ENCODE data around the gene ZDHHC1.

Gene ZDHHC1

DNA sequence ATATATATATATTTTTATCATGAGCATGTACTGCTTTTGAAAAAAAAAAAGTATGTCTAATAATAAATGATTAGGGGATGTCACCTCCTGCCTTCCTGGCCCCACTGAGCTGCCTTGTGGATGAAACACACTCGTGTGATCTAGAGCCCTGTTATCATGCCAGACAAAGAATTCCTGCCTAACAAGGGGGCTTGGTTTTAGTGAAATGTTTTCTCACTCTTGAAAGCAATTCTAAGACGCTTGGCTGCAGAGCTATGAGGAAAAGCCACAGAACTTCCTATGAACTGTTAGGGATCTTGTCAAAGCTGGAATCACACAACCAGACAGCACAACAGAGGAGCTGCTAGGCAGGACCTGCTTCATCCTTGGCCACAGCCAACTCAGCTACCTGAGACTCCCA is 4.0 kb downstream of the ZDHHC1 start:
- H3K27ac ChIP-seq = no peak overlapping the region
- H3K9me3 ChIP-seq (ENCODE audit: control insufficient read depth, low read length) = no peaks in the 10 kb centered on the region
- H3K36me3 ChIP-seq (ENCODE audit: control insufficient read depth, insufficient read depth, low read length) = no peaks in the 10 kb centered on the region
- no peaks in the 10 kb centered on the region for H3K27me3 ChIP-seq (ENCODE audit: control insufficient read depth, insufficient read depth, low read length)
- TF ChIP-seq CTCF (IDR thresholded peaks at IDR 0.05) = no peak
- H3K79me2 ChIP-seq = no peaks in the 10 kb centered on the region
- H3K4me2 ChIP-seq (ENCODE audit: low read length) = no peak overlapping the region
- H3K4me3 ChIP-seq (ENCODE audit: low read depth, low read length) = no peak overlapping the region
- no peak overlapping the region for H3K9ac ChIP-seq
- H2AFZ ChIP-seq = no peak overlapping the region
- H3K4me1 ChIP-seq = peaks cover 9% of the 10 kb centered on the region

DNA sequence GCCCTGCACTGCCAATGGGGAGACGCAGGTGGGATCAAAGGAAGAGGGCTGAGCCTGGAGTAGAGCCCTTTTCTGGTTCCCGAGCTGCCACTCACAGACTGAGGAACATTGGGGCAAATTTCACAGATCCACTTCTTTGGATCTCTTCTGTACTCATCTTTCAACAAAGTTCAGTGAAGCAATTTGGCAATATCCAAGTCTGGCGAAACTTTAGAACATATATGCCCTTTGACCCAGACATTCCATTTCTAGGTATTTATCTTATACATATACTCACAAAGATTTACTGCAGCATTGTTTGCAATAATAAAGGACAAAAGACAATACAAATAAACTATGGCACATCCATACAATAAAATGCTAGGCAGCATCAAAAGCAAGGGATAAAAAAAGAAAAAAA is 4.9 kb downstream of the ZDHHC1 start:
- Histone ChIP-seq H3K27ac (no peak overlapping the region), H2AFZ (no peak overlapping the region), H3K36me3 (ENCODE audit: control insufficient read depth, insufficient read depth, low read length) (no peaks in the 10 kb centered on the region), H3K9ac (no peak overlapping the region), H3K79me2 (no peaks in the 10 kb centered on the region), H3K4me3 (ENCODE audit: low read depth, low read length) (no peak overlapping the region), H3K27me3 (ENCODE audit: control insufficient read depth, insufficient read depth, low read length) (no peaks in the 10 kb centered on the region), H3K4me2 (ENCODE audit: low read length) (no peak overlapping the region), H3K9me3 (ENCODE audit: control insufficient read depth, low read length) (no peaks in the 10 kb centered on the region), H3K4me1 (no peaks in the 10 kb centered on the region)
- TF ChIP-seq CTCF (IDR thresholded peaks at IDR 0.05) = no peak

- H3K9ac ChIP-seq = no peak overlapping the region
- H3K9me3 ChIP-seq (ENCODE audit: control insufficient read depth, low read length) = no peaks in the 10 kb centered on the region
- no peaks in the 10 kb centered on the region for H3K36me3 ChIP-seq (ENCODE audit: control insufficient read depth, insufficient read depth, low read length)
- H3K27ac ChIP-seq = no peak overlapping the region
- no peaks in the 10 kb centered on the region for H3K27me3 ChIP-seq (ENCODE audit: control insufficient read depth, insufficient read depth, low read length)
- H2AFZ ChIP-seq = no peak overlapping the region
- H3K4me3 ChIP-seq (ENCODE audit: low read depth, low read length) = no peak overlapping the region
- H3K4me1 ChIP-seq = peaks cover 3% of the 10 kb centered on the region
- H3K4me2 ChIP-seq (ENCODE audit: low read length) = no peak overlapping the region
- H3K79me2 ChIP-seq = no peaks in the 10 kb centered on the region
- no peak for TF ChIP-seq CTCF (IDR thresholded peaks at IDR 0.05)
Observed at GRCh38 chr16:67409631-67410030, 6.6 kb downstream of the ZDHHC1 start.

DNA sequence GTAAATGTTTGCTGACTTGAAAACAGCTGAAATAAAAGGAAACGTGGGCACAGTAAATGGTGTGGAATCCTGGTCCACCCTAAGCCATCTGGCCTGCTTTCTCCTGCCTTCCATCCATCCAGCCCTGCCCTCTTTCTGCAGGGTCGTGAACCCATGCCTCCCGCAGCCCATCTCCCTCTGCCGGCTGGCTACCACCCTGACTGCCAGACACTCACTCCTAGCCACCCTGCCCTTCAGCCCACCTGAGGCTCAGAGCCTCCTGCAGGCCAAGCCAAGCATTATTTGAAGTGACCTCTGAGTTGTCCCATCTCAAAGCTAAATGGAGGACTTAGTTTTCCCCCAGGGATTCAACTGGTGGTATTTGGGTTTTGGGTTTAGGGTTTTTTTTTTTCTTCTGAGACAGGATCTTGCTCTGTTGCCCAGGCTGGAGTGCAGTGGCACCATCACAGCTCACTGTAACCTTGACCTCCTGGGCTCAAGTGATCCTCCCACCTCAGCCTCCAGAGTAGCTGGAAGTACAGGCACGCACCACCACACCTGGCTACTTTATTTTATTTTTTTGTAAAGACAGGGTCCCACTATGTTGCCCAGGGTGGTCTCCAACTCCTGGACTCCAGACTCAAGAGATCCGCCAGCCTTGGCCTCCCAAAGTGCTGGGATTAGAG is 8.4 kb downstream of the ZDHHC1 start:
- no peak overlapping the region for H2AFZ ChIP-seq
- H3K4me2 ChIP-seq (ENCODE audit: low read length) = no peak overlapping the region
- no peak for TF ChIP-seq CTCF (IDR thresholded peaks at IDR 0.05)
- no peak overlapping the region for H3K9ac ChIP-seq
- no peaks in the 10 kb centered on the region for H3K9me3 ChIP-seq (ENCODE audit: control insufficient read depth, low read length)
- no peak overlapping the region for H3K4me3 ChIP-seq (ENCODE audit: low read depth, low read length)
- peaks cover 9% of the 10 kb centered on the region for H3K4me1 ChIP-seq
- no peaks in the 10 kb centered on the region for H3K27me3 ChIP-seq (ENCODE audit: control insufficient read depth, insufficient read depth, low read length)
- H3K27ac ChIP-seq = no peak overlapping the region
- no peaks in the 10 kb centered on the region for H3K36me3 ChIP-seq (ENCODE audit: control insufficient read depth, insufficient read depth, low read length)
- H3K79me2 ChIP-seq = no peaks in the 10 kb centered on the region

- no peak overlapping the region for H3K9ac ChIP-seq
- no peak overlapping the region for H2AFZ ChIP-seq
- no peaks in the 10 kb centered on the region for H3K27me3 ChIP-seq (ENCODE audit: control insufficient read depth, insufficient read depth, low read length)
- no peaks in the 10 kb centered on the region for H3K36me3 ChIP-seq (ENCODE audit: control insufficient read depth, insufficient read depth, low read length)
- no peak overlapping the region for H3K27ac ChIP-seq
- no peaks in the 10 kb centered on the region for H3K9me3 ChIP-seq (ENCODE audit: control insufficient read depth, low read length)
- no peak overlapping the region for H3K4me3 ChIP-seq (ENCODE audit: low read depth, low read length)
- no peak for TF ChIP-seq CTCF (IDR thresholded peaks at IDR 0.05)
- H3K4me1 ChIP-seq = peaks cover 9% of the 10 kb centered on the region
- H3K4me2 ChIP-seq (ENCODE audit: low read length) = no peak overlapping the region
- no peaks in the 10 kb centered on the region for H3K79me2 ChIP-seq
Observed at GRCh38 chr16:67407176-67407787, 9.0 kb downstream of the ZDHHC1 start.

Data from parathyroid adenoma (tissue), 2 donors.